CMK (cell line): ENCODE data around the gene ZBTB16.
"Not testable (repeated sequence)": the region's sequence is repeated elsewhere in the genome, so short reads cannot be mapped to it uniquely, and the experiment has no call there.

ENCODE experiments used
- DNase-seq: peaks from one replicate; pipeline ENCODE4 v3.0.0-alpha.2; 2010; ENCODE audit warnings: low read depth

ZBTB16 gene

GRCh38 chr11:114042234-114042633 is 17.3 kb upstream of the ZBTB16 start:
- no peak for DNase-seq

GRCh38 chr11:114044042-114044871 is 15.3 kb upstream of the ZBTB16 start:
- no peak for DNase-seq

- DNase-seq, result no peak
Observed at GRCh38 chr11:114047327-114047726, 12.2 kb upstream of the ZBTB16 start.

GRCh38 chr11:114049050-114049449 is 10.5 kb upstream of the ZBTB16 start:
- DNase-seq, result no peak

GRCh38 chr11:114049766-114050165 is 9.7 kb upstream of the ZBTB16 start:
- not testable (repeated sequence) for DNase-seq

GRCh38 chr11:114050258-114050927 is 9.1 kb upstream of the ZBTB16 start:
- DNase-seq, result no peak

- DNase-seq, result no peak
Observed at GRCh38 chr11:114051558-114051957, 8.0 kb upstream of the ZBTB16 start.

GRCh38 chr11:114052160-114052559 is 7.4 kb upstream of the ZBTB16 start:
- DNase-seq, result no peak

GRCh38 chr11:114053406-114053805 is 6.1 kb upstream of the ZBTB16 start:
- DNase-seq, result no peak

GRCh38 chr11:114054806-114055205 is 4.7 kb upstream of the ZBTB16 start:
- DNase-seq, result no peak

GRCh38 chr11:114056409-114056808 is 3.1 kb upstream of the ZBTB16 start:
- no peak for DNase-seq

GRCh38 chr11:114057147-114057546 is 2.4 kb upstream of the ZBTB16 start:
- DNase-seq, result no peak

GRCh38 chr11:114057605-114058004 is 1.9 kb upstream of the ZBTB16 start:
- DNase-seq, result no peak

GRCh38 chr11:114058026-114058706 is 1.3 kb upstream of the ZBTB16 start:
- no peak for DNase-seq

GRCh38 chr11:114058871-114059277 is 637 bp upstream of the ZBTB16 start:
- no peak for DNase-seq

- no peak for DNase-seq
Observed at GRCh38 chr11:114059984-114060391, 477 bp downstream of the ZBTB16 start.

- DNase-seq, result no peak
Observed at GRCh38 chr11:114060392-114061047, 1.0 kb downstream of the ZBTB16 start.

GRCh38 chr11:114061048-114061680 is 1.7 kb downstream of the ZBTB16 start:
- no peak for DNase-seq

GRCh38 chr11:114061681-114062049 is 2.2 kb downstream of the ZBTB16 start:
- DNase-seq, result no peak

GRCh38 chr11:114062272-114062671 is 2.8 kb downstream of the ZBTB16 start:
- no peak for DNase-seq

- no peak for DNase-seq
Observed at GRCh38 chr11:114063149-114063828, 3.8 kb downstream of the ZBTB16 start.
